ENCODE data around the gene RTN4RL1. TPM values are rescaled to one million over a fixed set of nuclear protein-coding genes. Genes with fewer than 3 reads are reported as not detected.

RTN4RL1 gene
- total and polyA plus RNA-seq, 2 of the 13 experiments (the other 11 are each of a cell fraction or from before 2014, with no cell fraction given): 0.01 TPM; not detected in 1

- TF ChIP-seq ZNF839 (CRISPR knock-in tag; IDR thresholded peaks at IDR 0.05; ENCODE audit: borderline replicate concordance): no peak
- no peak for TF ChIP-seq ZNF614 (CRISPR knock-in tag; IDR thresholded peaks at IDR 0.05; ENCODE audit: borderline replicate concordance)
- no peak for TF ChIP-seq ZNF513 (CRISPR knock-in tag; conservative IDR thresholded peaks at IDR 0.05)
- TF ChIP-seq ELF4 (CRISPR knock-in tag; IDR thresholded peaks at IDR 0.05; ENCODE audit: borderline replicate concordance): no peak
- TF ChIP-seq, protein P1, sequence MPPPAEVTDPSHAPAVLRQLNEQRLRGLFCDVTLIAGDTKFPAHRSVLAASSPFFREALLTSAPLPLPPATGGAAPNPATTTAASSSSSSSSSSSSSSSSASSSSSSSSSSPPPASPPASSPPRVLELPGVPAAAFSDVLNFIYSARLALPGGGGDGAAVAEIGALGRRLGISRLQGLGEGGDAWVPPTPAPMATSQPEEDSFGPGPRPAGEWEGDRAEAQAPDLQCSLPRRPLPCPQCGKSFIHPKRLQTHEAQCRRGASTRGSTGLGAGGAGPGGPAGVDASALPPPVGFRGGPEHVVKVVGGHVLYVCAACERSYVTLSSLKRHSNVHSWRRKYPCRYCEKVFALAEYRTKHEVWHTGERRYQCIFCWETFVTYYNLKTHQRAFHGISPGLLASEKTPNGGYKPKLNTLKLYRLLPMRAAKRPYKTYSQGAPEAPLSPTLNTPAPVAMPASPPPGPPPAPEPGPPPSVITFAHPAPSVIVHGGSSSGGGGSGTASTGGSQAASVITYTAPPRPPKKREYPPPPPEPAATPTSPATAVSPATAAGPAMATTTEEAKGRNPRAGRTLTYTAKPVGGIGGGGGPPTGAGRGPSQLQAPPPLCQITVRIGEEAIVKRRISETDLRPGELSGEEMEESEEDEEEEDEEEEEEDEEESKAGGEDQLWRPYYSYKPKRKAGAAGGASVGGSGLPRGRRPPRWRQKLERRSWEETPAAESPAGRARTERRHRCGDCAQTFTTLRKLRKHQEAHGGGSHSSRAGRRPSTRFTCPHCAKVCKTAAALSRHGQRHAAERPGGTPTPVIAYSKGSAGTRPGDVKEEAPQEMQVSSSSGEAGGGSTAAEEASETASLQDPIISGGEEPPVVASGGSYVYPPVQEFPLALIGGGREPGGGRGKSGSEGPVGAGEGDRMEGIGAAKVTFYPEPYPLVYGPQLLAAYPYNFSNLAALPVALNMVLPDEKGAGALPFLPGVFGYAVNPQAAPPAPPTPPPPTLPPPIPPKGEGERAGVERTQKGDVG (CRISPR knock-in tag; IDR thresholded peaks at IDR 0.05; ENCODE audit: borderline replicate concordance): 0 out of 2 replicates have a peak, but pooled peaks have one; percentile 61
- no peak for TF ChIP-seq NFIB (CRISPR knock-in tag; IDR thresholded peaks at IDR 0.05; ENCODE audit: borderline replicate concordance)
- no peak for TF ChIP-seq ZNF841 (CRISPR knock-in tag; IDR thresholded peaks at IDR 0.05; ENCODE audit: borderline replicate concordance)
- TF ChIP-seq, protein P2, sequence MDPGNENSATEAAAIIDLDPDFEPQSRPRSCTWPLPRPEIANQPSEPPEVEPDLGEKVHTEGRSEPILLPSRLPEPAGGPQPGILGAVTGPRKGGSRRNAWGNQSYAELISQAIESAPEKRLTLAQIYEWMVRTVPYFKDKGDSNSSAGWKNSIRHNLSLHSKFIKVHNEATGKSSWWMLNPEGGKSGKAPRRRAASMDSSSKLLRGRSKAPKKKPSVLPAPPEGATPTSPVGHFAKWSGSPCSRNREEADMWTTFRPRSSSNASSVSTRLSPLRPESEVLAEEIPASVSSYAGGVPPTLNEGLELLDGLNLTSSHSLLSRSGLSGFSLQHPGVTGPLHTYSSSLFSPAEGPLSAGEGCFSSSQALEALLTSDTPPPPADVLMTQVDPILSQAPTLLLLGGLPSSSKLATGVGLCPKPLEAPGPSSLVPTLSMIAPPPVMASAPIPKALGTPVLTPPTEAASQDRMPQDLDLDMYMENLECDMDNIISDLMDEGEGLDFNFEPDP (CRISPR knock-in tag; conservative IDR thresholded peaks at IDR 0.05): 0 out of 2 replicates have a peak, but pooled peaks have one; percentile 76
- TF ChIP-seq ZNF274 (CRISPR knock-in tag; IDR thresholded peaks at IDR 0.05): no peak
- TF ChIP-seq ZNF253 (CRISPR knock-in tag; IDR thresholded peaks at IDR 0.05; ENCODE audit: borderline replicate concordance): no peak
- TF ChIP-seq, protein P3, sequence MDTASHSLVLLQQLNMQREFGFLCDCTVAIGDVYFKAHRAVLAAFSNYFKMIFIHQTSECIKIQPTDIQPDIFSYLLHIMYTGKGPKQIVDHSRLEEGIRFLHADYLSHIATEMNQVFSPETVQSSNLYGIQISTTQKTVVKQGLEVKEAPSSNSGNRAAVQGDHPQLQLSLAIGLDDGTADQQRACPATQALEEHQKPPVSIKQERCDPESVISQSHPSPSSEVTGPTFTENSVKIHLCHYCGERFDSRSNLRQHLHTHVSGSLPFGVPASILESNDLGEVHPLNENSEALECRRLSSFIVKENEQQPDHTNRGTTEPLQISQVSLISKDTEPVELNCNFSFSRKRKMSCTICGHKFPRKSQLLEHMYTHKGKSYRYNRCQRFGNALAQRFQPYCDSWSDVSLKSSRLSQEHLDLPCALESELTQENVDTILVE (CRISPR knock-in tag; IDR thresholded peaks at IDR 0.05): 0 out of 2 replicates have a peak, but pooled peaks have one; percentile 26
- TF ChIP-seq, protein P4, sequence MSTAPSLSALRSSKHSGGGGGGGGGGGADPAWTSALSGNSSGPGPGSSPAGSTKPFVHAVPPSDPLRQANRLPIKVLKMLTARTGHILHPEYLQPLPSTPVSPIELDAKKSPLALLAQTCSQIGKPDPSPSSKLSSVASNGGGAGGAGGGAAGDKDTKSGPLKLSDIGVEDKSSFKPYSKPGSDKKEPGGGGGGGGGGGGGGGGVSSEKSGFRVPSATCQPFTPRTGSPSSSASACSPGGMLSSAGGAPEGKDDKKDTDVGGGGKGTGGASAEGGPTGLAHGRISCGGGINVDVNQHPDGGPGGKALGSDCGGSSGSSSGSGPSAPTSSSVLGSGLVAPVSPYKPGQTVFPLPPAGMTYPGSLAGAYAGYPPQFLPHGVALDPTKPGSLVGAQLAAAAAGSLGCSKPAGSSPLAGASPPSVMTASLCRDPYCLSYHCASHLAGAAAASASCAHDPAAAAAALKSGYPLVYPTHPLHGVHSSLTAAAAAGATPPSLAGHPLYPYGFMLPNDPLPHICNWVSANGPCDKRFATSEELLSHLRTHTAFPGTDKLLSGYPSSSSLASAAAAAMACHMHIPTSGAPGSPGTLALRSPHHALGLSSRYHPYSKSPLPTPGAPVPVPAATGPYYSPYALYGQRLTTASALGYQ (CRISPR knock-in tag; IDR thresholded peaks at IDR 0.05): no peak
- no peak for TF ChIP-seq ZNF674 (CRISPR knock-in tag; IDR thresholded peaks at IDR 0.05; ENCODE audit: low read depth)
- 0 out of 2 replicates have a peak, but pooled peaks have one; percentile 29 for TF ChIP-seq BCL6 (CRISPR knock-in tag; IDR thresholded peaks at IDR 0.05)
- 0 out of 2 replicates have a peak, but pooled peaks have one; percentile 19 for TF ChIP-seq ZNF264 (CRISPR knock-in tag; IDR thresholded peaks at IDR 0.05)
- no peak for TF ChIP-seq PHF5A (CRISPR knock-in tag; IDR thresholded peaks at IDR 0.05; ENCODE audit: low read depth, unreplicated experiment)
- TF ChIP-seq RELA (CRISPR knock-in tag; IDR thresholded peaks at IDR 0.05): no peak
Observed at GRCh38 chr17:1995321-1995892, 29.7 kb downstream of the RTN4RL1 start (continued).

Data from HepG2 (cell line).